GM19372 (cell line): ENCODE results near the gene DENND5A.
"Not testable (repeated sequence)": the region's sequence is repeated elsewhere in the genome, so short reads cannot be mapped to it uniquely, and the experiment has no call there.

ENCODE experiments used
- ATAC-seq: cut with Tn5 transposase; IDR thresholded peaks from one replicate; pipeline ENCODE4 v1.9.1; 2021; ENCODE audit warnings: mild to moderate bottlenecking, low read depth, moderate library complexity; ENCODE audit not compliant: unreplicated experiment

The DENND5A gene

DNA sequence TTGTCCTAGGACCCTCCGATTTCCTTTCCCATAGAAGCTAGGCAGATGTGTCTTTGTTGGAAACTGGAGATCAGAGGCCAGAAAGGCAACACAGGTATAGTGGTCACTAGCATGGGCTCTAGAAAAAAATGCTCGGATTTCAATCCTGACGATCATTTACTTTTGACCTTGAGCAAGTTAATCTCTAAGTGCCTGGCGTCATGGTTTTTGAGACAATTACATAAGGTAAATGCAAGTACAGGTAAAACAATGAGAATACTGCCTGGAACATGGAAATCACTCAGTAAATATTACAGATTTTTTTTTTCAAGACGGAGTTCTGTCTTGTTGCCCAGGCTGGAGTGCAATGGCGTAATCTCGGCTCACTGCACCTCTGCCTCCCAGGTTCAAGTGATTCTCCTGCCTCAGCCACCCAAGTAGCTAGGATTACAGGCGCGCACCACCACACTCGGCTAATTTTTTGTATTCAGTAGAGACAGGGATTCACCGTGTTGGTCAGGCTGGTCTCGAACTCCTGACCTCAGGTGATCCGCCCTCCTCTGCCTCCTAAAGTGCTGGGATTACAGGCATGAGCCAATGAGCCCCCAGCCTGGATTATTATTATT lies 1.1 kb upstream of the DENND5A start:
- no peak for ATAC-seq

DNA sequence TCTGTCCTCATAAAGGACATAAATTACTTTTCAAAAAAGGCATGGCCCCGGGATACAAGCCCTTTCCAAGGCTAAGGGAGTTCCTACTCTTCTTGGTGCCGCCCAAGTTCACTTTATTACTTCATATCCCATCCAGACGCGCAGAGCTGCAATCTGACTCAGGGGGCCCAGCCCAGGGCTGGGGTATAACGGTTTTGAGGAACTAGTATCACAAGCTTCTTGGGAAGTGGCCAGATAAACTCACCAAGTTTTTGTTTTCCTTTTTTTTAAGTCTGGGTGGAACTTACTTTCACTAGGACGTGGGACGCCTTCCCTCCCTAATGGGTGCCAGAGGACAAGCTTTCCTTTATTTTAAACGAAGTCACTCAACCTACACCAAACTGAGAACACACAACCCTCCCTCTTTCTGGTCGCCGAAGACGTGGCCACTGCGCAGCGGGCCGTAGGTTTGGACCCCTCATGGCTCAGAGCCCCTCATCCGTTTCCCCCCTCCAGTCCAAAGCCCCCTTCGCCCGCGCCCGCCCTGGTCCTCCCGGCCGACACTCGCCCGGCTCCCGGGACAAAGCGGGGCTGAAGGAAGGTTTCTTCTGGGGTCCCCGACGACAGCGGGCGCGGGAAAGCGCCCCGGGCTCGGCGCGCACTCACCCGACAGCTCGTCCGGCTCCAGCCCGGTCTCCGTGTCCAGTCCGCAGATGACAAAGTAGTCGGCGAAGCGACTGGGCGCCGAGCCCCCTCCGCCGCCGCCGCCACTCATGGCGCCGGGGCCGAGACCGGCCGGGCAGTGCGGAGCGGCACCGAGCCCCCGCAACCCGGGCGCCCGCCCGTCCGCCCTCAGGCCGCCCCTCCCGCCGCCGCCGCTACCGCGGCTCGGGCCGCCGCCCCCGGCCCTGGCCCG lies 587 bp downstream of the DENND5A start:
- ATAC-seq = peak; percentile 5

DNA sequence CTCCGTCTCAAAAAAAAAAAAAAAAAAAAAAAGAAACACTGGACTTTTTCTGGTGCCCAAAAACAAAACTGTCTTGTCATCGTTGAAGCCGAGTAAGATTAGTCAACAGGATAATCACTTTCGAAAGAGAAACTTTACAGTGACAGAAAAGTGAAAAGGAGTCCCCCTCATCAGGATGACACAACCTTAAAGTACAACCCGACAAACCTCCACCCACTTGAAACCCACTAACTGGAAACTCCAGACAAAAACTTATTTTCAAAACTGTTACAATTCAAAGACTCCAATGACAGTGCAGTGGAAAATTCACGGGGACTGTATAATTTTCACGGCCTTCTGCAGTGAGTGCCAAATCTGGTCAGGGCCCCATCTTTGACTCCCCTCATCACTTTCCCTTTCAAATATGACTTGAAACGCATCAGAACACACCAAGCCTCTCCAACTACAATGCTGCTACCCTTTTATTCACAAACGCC lies 1.3 kb downstream of the DENND5A start:
- peak; percentile 57 for ATAC-seq

DNA sequence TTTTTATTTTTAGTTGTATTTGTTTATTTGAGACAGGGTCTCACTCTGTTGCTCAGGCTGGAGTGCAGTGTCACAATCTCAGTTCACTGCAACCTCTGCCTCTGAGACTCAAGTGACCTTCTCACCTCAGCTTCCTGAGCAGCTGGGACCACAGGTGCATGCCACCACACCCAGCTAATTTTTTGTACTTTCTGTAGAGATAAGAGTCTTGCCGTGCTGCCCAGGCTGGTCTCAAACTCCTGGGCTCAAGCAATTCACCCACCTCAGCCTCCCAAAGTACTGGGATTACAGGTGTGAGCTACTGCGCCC lies 4.4 kb downstream of the DENND5A start:
- not testable (repeated sequence) for ATAC-seq

DNA sequence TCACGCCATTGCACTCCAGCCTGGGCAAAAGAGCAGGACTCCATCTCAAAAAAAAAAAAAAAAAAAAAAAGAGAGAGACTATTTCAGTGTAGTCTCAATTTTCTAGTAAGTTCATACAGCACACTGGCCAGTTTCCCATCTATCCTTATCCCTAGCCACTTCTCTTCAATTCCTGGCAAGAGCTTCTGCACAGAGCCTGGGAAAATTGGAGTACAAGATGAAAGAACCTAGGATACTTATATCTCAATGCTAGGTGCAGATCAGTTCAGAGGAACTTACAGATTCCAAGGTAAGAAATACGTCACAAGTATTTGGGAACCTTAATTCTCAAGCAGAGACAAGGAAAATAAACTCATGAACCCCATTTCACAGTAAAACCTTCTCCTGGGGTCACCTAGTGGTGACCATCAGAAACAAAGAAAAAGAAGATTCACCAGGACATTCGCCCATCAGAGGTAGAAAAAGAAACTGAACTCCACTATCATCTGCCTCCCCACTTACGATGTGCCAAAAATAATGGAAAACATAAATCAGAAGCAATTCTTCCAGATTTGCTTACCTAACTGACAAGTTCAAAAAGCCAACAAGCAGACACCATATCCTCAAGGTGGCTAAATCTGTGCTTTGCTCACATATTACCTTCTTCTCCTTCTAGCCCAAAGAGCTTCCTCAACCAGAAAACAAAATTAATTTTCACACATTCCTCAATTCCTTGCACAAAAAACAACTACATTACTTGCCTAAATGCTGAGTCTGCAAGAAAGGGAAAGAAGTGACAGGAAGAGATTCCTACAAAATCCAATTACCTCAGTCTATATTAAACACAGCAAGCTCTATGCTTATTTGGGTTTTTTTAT lies 4.9 kb downstream of the DENND5A start:
- no peak for ATAC-seq

DNA sequence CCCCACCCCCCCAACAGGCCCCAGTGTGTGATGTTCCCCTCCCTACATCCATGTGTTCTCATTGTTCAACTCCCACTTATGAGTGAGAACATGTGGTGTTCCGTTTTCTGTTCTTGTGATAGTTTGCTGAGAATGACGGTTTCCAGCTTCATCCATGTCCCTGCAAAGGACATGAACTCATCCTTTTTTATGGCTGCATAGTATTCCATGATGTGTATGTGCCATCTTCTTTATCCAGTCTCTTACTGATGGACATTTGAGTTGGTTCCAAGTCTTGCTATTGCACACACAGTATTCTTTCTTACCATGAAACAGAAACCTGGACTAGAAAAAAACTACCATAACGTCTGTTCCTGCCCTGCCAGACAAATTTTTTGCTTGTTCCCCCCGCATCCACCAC lies 6.9 kb downstream of the DENND5A start:
- ATAC-seq = not testable (repeated sequence)

DNA sequence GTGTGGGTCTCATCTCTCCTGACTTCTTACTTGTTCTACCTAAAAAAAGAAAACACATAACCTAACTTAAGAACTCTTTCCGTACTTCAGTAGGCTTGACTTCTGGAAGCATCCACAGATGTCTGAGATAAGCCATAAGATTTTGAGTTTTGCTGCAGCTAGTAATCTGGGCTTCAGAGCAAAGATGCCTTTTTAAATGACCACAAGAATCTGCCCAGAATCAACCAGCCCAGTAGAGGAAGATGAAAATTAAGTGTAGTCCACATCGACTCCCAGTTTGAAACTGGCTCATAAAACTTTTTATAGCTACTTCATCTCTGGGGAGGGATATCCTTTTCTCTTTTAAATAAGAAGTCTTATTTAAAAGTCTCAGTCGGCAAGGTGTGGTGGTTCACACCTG lies 10.7 kb downstream of the DENND5A start:
- no peak for ATAC-seq

DNA sequence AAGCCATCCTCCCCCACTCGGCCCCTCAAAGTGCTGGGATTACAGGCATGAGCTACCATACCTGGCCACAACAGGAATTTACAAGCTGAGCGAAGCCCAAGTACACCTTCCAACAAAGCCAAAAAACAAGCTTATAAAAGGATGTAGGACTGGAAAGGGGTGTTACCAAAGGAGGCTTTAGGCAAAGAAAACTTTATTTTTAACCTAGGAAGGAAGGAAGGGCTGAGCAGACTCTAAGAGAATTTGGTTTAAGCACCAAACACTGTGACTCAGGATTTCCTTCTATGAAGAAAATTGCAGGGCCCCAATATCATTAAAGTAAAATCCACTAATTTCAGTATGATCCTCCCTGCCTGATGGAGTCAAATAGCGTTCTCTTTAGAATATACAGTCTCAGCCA lies 12.1 kb downstream of the DENND5A start:
- ATAC-seq = no peak

DNA sequence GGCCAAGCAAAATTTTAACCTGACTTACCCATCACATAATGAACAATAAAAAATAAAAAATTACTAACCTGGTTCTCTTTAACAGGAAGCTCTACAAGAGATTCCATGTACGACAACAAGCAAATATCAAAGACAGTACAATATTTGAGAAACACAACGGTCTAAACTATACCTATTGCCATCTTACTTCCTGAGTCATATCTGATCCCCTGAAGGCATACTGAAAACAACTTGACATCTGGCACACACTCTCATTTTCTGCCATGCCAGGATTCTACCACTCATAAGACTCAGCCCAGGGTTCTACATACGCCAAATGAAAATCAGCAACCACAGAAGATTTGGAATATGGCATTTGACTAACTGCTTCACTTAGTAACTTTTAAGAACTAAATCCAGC lies 13.8 kb downstream of the DENND5A start:
- no peak for ATAC-seq

DNA sequence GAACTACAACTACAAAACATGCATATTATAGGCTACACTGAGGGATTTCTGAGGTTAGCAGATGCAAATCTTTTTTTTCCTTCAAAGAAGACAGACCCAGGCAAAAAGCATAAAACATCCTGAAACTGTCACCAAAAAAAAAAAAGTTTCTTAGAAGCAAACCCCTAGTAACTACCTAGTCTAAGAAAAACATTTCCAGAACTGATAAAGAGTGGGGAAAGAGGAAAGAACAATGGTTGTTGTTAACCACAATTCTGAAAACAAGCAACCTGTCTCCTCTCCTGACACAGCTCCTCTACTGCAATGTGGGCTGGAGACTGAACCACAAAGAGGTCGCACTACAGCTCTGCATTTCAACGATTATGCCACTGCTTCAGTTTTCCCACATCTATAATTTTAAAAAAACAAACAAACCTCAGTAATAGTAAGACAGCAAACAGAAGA lies 15.0 kb downstream of the DENND5A start:
- no peak for ATAC-seq

DNA sequence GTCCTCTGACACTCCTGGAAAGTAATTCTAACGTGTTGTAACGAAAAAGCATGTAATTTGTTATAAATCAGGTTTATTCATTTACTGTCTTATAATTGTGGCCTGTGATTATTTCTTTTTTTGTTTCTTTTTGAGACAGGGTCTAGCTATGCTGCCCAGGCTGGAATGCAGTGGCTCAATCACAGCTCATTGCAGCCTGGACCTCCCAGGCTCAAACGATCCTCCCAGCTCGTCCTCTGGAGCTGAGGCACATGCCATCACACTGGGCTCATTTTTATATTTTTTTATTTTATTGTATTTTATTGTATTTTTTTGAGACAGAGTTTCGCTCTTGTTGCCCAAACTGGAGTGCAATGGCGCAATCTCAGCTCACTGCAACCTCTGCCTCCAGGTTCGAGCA lies 15.9 kb downstream of the DENND5A start:
- ATAC-seq = no peak

DNA sequence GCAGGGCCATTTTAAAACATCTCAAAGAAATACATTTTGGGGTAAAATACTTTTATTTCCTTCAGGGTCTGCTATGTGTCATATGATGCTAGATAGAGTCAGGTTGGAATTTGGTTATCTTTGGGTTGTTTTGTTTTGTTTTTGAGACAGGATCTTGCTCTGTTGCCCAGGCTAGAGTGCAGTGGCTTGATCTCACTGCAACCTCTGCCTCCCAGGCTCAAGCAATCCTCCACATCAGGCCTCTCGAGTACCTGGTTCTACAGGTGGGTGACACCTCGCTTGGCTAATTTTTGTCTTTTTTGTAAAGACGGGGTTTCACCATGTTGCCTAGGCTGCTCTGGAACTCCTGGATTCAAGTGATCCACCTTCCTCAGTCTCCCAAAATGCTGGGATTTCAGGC lies 17.3 kb downstream of the DENND5A start:
- no peak for ATAC-seq

DNA sequence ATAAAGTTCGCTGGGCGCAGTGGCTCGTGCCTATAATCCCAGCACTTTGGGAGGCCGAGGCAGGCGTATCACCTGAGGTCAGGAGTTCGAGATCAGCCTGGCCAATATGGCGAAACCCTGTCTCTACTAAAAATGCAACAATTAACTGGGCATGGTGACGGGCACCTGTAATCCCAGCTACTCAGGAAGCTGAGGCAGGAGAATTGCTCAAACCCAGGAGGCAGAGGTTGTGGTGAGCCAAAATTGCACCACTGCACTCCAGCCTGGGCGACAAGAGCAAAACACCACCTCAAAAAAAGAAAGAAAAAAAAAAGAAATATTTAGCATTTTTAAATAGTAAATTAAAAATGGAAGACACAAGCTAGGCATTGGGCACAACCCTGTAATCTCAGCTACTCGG lies 28.9 kb downstream of the DENND5A start:
- ATAC-seq = not testable (repeated sequence)

DNA sequence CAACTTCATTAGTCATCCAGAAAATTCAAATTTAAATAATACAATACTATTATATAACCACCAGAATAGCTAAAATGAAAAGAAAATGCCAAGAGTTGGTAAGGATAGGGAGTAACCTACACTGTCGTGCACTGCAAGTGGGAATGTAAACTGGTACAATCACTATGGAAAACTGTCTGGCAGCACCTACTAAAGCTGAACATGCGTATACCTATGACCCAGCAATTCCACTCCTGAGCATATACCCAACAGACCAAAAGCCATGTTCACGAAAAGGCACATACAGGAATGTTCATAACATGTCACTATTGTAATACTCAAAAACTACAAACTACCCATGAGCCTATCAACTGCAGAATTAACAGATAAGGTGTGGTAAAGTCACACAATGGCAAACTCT lies 32.7 kb downstream of the DENND5A start:
- ATAC-seq = no peak

DNA sequence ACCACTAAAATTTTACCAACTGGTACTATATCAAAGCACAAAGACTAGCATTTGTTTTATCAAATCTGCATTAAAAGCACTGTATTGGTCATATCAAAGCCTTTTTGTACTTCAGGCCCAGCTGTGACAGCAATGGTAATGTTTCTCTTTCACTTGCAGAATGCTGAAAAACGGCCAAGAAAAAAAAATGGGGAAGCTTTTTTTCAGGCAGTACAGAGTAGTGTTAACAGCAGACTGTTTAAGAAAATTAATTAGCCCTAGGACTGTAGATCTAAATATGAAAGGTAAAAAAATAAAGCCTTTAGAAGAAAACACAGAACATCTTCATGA lies 33.3 kb downstream of the DENND5A start:
- no peak for ATAC-seq

DNA sequence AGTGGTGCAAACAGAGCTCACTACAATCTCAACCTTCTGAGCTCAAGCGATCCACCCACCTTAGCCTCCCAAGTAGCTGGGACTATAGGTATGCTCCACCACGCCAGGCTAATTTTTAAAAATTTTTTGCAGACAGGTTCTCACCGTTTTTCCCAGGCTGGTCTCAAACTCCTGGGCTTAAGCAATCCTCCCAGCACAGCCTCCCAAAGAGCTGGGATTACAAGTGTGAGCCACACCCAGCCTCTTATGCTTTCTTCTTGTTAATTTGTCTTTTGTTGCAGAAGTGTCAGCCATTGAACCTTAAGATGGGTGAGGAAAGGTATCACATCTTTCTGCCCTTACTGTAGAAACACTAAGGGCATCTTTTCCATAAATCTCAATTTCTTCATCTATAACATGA lies 34.9 kb downstream of the DENND5A start:
- ATAC-seq = no peak

DNA sequence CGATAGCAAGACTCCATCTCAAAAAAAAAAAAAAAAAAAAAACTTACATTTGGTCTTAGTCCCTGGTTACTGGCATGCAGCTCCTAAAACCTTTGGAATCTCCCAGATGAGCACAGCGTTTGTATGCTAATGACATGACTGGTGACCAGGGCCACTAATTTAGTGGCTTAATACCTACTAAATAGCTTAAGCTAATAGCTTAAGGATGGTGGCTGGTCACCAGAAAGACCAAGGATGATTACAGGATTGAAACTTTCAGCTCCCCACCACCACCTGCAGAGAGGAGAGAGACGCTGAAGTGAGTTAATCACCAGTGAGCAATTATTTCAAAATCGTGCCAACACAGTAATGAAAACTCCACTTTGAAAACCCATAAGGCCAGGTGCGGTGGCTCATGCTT lies 37.1 kb downstream of the DENND5A start:
- no peak for ATAC-seq

DNA sequence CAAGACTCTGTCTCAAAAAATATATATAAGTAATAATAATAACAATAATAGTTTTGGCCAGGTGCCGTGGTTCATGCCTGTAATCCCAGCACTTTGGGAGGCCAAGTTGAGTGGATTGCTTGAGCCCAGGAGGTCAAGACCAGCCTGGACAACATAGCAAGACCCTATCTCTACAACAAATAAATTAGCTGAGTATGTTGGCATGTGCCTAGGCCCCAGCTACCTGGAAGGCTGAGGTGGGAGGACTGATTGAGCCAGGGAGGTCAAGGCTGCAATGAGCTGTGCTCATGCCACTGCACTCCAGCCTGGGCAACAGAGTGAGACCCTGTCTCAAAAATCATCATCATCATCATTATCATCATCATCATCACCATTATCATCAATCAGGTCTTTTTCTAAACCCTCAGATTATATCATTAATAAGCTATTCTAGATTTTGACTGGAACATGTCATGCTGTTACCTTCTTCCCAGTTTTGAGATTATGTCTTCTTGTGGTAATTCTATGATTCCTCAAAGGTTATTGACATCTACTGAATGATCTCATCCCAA lies 39.3 kb downstream of the DENND5A start:
- no peak for ATAC-seq

DNA sequence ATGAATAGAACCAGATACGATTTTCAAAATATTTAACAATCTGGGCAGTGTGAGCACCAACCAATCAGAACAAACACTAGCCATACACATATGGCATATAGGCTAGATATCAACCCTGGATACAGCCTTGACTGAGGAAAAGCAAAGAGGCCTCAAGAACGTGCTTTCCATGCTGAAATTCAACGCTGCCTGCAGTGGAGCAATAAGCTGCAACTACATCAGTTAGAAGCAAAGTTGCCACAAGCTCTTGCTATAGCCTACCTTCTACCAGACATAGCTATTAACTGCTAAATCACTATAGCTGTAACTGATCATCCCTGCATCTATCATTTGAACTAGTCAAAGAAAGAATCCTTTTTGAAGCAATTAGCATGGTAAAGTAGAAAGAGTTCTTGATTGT lies 42.5 kb downstream of the DENND5A start:
- ATAC-seq = no peak

DNA sequence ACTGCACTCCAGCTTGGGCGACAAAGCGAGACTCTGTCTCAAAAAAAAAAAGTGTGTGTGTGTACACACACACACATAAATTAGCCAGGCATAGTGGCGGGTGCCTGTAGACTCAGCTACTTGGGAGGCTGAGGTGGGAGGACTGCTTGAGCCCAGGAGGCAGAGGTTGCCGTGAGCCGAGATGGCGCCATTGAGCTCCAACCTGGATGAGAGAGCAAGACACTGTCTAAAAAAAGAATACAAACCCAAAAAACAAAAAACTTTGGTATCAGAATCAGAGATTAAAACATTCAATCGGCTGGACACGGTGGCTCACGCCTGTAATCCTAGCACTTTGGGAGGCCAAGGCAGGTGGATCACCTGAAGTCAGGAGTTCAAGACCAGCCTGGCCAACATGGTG lies 44.3 kb downstream of the DENND5A start:
- not testable (repeated sequence) for ATAC-seq

DNA sequence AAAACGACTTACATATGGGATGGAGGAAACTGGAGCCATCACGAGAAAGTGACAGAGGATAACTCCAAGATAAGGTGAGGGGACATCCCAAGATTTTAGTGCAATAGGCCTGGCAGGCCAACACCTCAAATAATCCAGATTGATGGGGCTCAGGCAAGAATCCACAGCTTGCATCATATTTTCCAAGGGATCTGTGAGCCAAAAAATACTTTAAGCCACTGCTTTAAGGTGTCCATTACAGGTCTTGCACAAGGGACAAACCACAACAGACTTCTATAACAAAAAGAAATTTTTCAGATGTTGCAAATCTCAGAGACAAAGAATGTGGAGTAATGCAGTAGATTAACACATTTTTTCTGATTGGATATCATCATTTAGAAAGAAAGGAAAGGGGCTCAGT lies 45.6 kb downstream of the DENND5A start:
- no peak for ATAC-seq
